Fibroblast of lung (primary cell): ENCODE measurements around the gene NR2F1-AS1. TPM values are rescaled to one million over a fixed set of nuclear protein-coding genes. Genes with fewer than 3 reads are reported as not detected.

Source experiments
- DNase-seq, 2 donors: peaks; one replicate each; pipeline versions ENCODE4 v3.0.0 to v3.0.0-alpha.2; 2010; ENCODE audit warnings: low read depth in 2 of 2
- H2AFZ ChIP-seq: 2 replicates; pipeline ENCODE4 v1.5.1; 2012; ENCODE audit warnings: low read length, control low read depth, inconsistent platforms
- H3K27ac ChIP-seq: 2 replicates; pipeline ENCODE4 v1.5.1; 2011; ENCODE audit warnings: low read length, control low read depth; ENCODE audit not compliant: insufficient read depth
- H3K27me3 ChIP-seq: 2 replicates; pipeline ENCODE4 v1.5.1; 2011; ENCODE audit warnings: mild to moderate bottlenecking, low read length; ENCODE audit not compliant: control insufficient read depth, insufficient read depth
- H3K36me3 ChIP-seq: 2 replicates; pipeline ENCODE4 v1.5.1; 2011; ENCODE audit warnings: low read length; ENCODE audit not compliant: control insufficient read depth, insufficient read depth
- H3K4me1 ChIP-seq: 2 replicates; pipeline ENCODE4 v1.5.1; 2011; ENCODE audit warnings: low read length; ENCODE audit not compliant: control insufficient read depth, insufficient read depth; ENCODE audit errors: extremely low read depth
- H3K4me2 ChIP-seq: 2 replicates; pipeline ENCODE4 v1.5.1; 2011; ENCODE audit warnings: low read length, control low read depth; ENCODE audit not compliant: insufficient read depth; ENCODE audit errors: extremely low read depth
- H3K4me3 ChIP-seq, 4 experiments: fragments of 200-600 bp in 1 of 4; sonication (generic) in 1 of 4; replicated peaks in 1 of 4; 2 replicates each; pipeline ENCODE4 v1.5.1; 2011 to 2016; ENCODE audit warnings: low read length in 4 of 4, low read depth in 3 of 4, mild to moderate bottlenecking in 3 of 4, control low read depth in 2 of 4, inconsistent platforms in 1 of 4, mixed read lengths in 1 of 4; ENCODE audit not compliant: insufficient read depth in 1 of 4; ENCODE audit errors: control extremely low read depth in 1 of 4
- H3K79me2 ChIP-seq: 2 replicates; pipeline ENCODE4 v1.5.1; 2012; ENCODE audit warnings: mild to moderate bottlenecking, low read length, inconsistent platforms; ENCODE audit not compliant: control insufficient read depth, insufficient read depth
- H3K9ac ChIP-seq: 2 replicates; pipeline ENCODE4 v1.5.1; 2011; ENCODE audit warnings: mild to moderate bottlenecking, low read length, control low read depth; ENCODE audit not compliant: insufficient read depth
- H3K9me3 ChIP-seq: 2 replicates; pipeline ENCODE4 v1.5.1; 2012; ENCODE audit warnings: low read depth, low read length; ENCODE audit not compliant: control insufficient read depth, insufficient read depth
- H4K20me1 ChIP-seq: 2 replicates; pipeline ENCODE4 v1.5.1; 2011; ENCODE audit warnings: low read length; ENCODE audit not compliant: control insufficient read depth, insufficient read depth; ENCODE audit errors: extremely low read depth
- CTCF ChIP-seq, 2 donors: IDR thresholded peaks in 1 of 2; conservative IDR thresholded peaks in 1 of 2; 1 replicate in 1 of 2; 2 replicates in 1 of 2; pipeline ENCODE4 v1.5.1; 2011 to 2012; ENCODE audit warnings: low read length in 2 of 2, control low read depth in 1 of 2, inconsistent platforms in 1 of 2, low read depth in 1 of 2, mild to moderate bottlenecking in 1 of 2
- EZH2 ChIP-seq: IDR thresholded peaks from 2 replicates; pipeline ENCODE4 v1.5.1; 2012; ENCODE audit warnings: low read length, control low read depth, mild to moderate bottlenecking; ENCODE audit errors: missing control alignments
- polyA plus RNA-seq, 2 donors: library from polyadenylated mRNA; depleted of rRNA in 1 of 2; stranded (reverse) in 1 of 2; unstranded in 1 of 2; fragments of >200 nt; gene quantifications; 2 replicates each; pipeline ENCODE4 v1.2.1, GENCODE V29; 2011 to 2012; ENCODE audit warnings: missing spikeins in 1 of 2
- total RNA-seq: library from RNA; depleted of rRNA; stranded (reverse); fragments of >200 nt; gene quantifications from 2 replicates; pipeline ENCODE4 v1.2.1, GENCODE V29; 2014

Gene NR2F1-AS1
- total and polyA plus RNA-seq, 2 donors (not counting 1 experiment from before 2014, with no cell fraction given) = 29.6 to 44.6 TPM

DNA sequence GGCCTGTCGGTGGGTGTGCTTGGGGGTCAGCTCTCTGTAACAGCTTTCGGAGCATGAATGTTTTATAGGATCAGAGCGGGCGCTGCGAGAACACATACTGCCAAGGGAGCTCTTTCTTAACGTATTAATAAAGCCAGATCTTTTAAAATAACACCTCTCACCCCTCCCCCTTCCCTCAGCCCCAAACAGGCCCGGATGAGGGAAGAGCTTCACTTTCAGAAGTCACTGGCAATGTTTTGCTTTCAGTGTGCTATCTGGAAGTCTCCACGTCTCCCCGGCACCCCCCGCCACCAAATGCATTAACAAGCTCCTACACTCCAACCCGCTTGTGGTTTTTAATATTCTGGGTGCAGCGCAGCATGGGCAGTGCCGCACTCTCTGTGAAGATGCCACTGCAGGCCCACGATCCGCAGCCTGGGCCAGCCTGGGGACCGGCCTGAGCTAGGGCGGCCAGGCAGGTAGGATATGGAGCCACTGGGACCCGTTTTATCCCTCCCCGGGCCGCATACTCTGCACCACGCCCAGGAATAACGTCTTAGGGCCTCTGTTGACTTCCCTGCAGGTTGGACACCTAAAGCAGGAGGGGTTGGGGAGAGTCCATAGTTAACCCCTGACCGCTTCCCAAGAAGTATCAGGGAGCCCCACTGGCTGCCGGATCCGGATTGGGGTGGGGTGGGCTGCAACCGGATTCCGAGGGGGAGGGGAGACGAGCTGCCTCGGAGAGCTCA lies 14.6 kb upstream of the NR2F1-AS1 start:
- DNase-seq = no peak
- no peak overlapping the region for H3K4me2 ChIP-seq
- H3K36me3 ChIP-seq = peaks cover 4% of the 10 kb centered on the region

DNA sequence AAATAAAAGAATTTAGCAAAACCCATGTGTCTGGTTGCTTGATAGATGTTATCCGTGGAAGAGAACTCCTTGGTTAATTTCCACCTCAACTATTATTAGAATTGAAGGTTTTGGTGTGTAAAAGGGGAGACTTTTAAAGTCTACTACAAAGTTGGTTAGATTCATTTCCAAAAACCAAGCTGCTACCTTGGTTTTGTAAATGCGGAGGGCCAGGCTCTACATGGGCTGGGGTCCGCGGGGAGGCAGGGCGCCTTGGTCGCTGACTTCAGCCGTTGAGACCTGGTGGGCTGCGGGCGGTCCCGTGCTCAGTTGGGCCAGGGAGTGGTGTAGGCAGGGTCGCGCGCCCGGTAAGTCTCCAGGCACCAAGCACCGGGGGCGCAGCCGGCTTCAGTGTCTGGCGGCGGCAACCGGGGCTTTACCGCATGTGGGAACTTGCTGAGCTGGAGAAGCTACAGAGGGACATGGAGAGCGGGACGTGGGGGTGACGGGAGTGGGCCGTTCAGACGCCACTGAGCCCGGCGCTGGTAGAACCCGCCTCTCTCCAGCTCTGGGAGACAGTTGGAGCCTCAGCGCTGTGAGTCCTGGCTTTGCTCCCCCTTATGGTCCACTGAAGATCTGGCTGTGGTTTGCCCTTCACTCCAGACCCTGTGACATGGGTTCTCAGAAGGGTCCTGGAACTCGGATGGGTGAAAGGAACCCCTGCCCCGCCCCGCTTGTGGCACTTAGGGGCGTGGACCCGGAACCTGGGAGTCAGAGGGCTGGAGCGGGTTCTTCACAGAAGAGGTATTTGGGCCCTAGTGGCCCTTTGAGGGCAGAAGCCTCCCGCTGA lies 13.8 kb upstream of the NR2F1-AS1 start:
- Histone ChIP-seq H3K9ac (peak overlapping the region; percentile 25), H4K20me1 (no peaks in the 10 kb centered on the region), H3K27me3 (no peaks in the 10 kb centered on the region), H3K27ac (peak overlapping the region; percentile 57), H3K9me3 (no peaks in the 10 kb centered on the region), H3K36me3 (peaks cover 4% of the 10 kb centered on the region), H3K4me1 (peaks cover 21% of the 10 kb centered on the region), H3K4me3 (peak overlapping the region in 1 of 4 experiments; percentile 33), H3K4me2 (peak overlapping the region; percentile 16), H3K79me2 (peaks cover 77% of the 10 kb centered on the region), H2AFZ (no peak overlapping the region)
- peak in 1 of 2 donors; percentile 19 for TF ChIP-seq CTCF (conservative IDR thresholded peaks at IDR 0.05 in 1 of 2, IDR thresholded peaks at IDR 0.05 in 1 of 2; ENCODE audit: low read depth in 1 of 2, low read length in 2 of 2)
- TF ChIP-seq EZH2 = no peak
- peak in 1 of 2 donors; percentile 51 for DNase-seq

More for the DNA sequence above, 14.6 kb upstream of the NR2F1-AS1 start:
- no peak for TF ChIP-seq EZH2
- no peak for TF ChIP-seq CTCF (conservative IDR thresholded peaks at IDR 0.05 in 1 of 2, IDR thresholded peaks at IDR 0.05 in 1 of 2; ENCODE audit: low read depth in 1 of 2, low read length in 2 of 2)
- H4K20me1 ChIP-seq = no peaks in the 10 kb centered on the region
- H3K9ac ChIP-seq = peak overlapping the region; percentile 27
- H3K4me1 ChIP-seq = peaks cover 21% of the 10 kb centered on the region
- H3K27ac ChIP-seq = peak overlapping the region; percentile 57
- no peaks in the 10 kb centered on the region for H3K9me3 ChIP-seq
- peaks cover 71% of the 10 kb centered on the region for H3K79me2 ChIP-seq
- H3K4me3 ChIP-seq = peak overlapping the region in 1 of 4 experiments; percentile 33
- no peaks in the 10 kb centered on the region for H3K27me3 ChIP-seq
- no peak overlapping the region for H2AFZ ChIP-seq

DNA sequence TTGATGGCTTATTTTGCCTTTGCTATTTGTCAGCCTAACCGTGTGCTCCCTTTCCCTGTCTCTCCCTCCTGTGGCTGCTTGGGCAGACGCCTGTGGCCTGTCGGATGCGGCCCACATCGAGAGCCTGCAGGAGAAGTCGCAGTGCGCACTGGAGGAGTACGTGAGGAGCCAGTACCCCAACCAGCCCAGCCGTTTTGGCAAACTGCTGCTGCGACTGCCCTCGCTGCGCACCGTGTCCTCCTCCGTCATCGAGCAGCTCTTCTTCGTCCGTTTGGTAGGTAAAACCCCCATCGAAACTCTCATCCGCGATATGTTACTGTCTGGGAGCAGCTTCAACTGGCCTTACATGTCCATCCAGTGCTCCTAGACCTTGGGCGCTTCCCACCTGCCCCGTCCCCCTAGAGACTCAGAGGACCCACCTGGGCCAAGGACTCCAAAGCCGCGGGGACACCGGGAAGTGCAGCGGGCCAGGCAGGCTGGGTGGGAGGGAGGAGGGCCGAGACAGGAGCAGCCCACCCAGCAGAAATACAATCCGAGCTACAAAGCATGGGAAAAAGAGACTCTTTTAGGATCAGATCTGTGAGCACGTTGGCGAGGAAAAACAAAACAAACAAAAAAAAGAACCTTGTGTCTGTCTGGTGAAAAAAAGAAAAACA lies 12.6 kb upstream of the NR2F1-AS1 start:
- Histone ChIP-seq H3K4me3 (peak overlapping the region; percentile 0 to 49 (median 21)), H3K79me2 (peaks cover 86% of the 10 kb centered on the region), H3K36me3 (peaks cover 4% of the 10 kb centered on the region), H4K20me1 (no peaks in the 10 kb centered on the region), H3K27me3 (no peaks in the 10 kb centered on the region), H2AFZ (no peak overlapping the region), H3K4me2 (peak overlapping the region; percentile 71), H3K27ac (peak overlapping the region; percentile 26), H3K9ac (peak overlapping the region; percentile 5), H3K4me1 (peaks cover 15% of the 10 kb centered on the region), H3K9me3 (no peaks in the 10 kb centered on the region)
- TF ChIP-seq EZH2 = no peak
- TF ChIP-seq CTCF (conservative IDR thresholded peaks at IDR 0.05 in 1 of 2, IDR thresholded peaks at IDR 0.05 in 1 of 2; ENCODE audit: low read depth in 1 of 2, low read length in 2 of 2) = peak in 1 of 2 donors; percentile 19
- DNase-seq = no peak
